ENCODE measurements around the gene ERGIC1. TPM values are rescaled to one million over a fixed set of nuclear protein-coding genes. Genes with fewer than 3 reads are reported as not detected.

The ERGIC1 gene
- total RNA-seq, 4 donors from 2014 or later: 50.9 to 83.0 (median 65.5) TPM

- Histone ChIP-seq H3K27ac (no peak overlapping the region), H3K27me3 (no peaks in the 10 kb centered on the region), H3K9me3 (no peaks in the 10 kb centered on the region), H3K4me3 (no peak overlapping the region), H3K36me3 (peaks cover 0 to 24% (median 6%) of the 10 kb centered on the region in 3 donors), H3K4me1 (no peaks in the 10 kb centered on the region)
- WGBS, 2 donors: 42 to 69% methylated on average over 3 of the region's 3 CpGs
- intact Hi-C loops (cut with DNase I): no loop called here
- DNase-seq: no peak
- TF ChIP-seq CTCF (IDR thresholded peaks at IDR 0.05) (no peak), POLR2A (IDR thresholded peaks at IDR 0.05) (no peak)
Measured at GRCh38 chr5:172973127-172973916, 139.3 kb downstream of the ERGIC1 start.

GRCh38 chr5:172973931-172974330 is 139.9 kb downstream of the ERGIC1 start:
- 60 to 79% methylated on average over 5 to 8 of the region's 8 CpGs for WGBS, 2 donors
- Histone ChIP-seq H3K4me1 (no peaks in the 10 kb centered on the region), H3K36me3 (peaks cover 0 to 18% (median 6%) of the 10 kb centered on the region in 3 donors), H3K27ac (no peak overlapping the region), H3K9me3 (no peaks in the 10 kb centered on the region), H3K27me3 (no peaks in the 10 kb centered on the region), H3K4me3 (no peak overlapping the region)
- intact Hi-C loops (cut with DNase I): no loop called here
- no peak for DNase-seq
- TF ChIP-seq CTCF (IDR thresholded peaks at IDR 0.05) (no peak), POLR2A (IDR thresholded peaks at IDR 0.05) (no peak)

- H3K4me1 ChIP-seq: no peaks in the 10 kb centered on the region
- H3K27ac ChIP-seq: no peak overlapping the region
- DNase-seq: no peak
- no peaks in the 10 kb centered on the region for H3K9me3 ChIP-seq
- no peak overlapping the region for H3K4me3 ChIP-seq
- 81 to 87% methylated on average over 10 of the region's 11 CpGs for WGBS, 2 donors
- no peaks in the 10 kb centered on the region for H3K27me3 ChIP-seq
- TF ChIP-seq POLR2A (IDR thresholded peaks at IDR 0.05): no peak
- no peak for TF ChIP-seq CTCF (IDR thresholded peaks at IDR 0.05)
- intact Hi-C loops (cut with DNase I): no loop called here
- peaks cover 0 to 5% (median 0%) of the 10 kb centered on the region in 3 donors for H3K36me3 ChIP-seq
Measured at GRCh38 chr5:172975289-172975688, 141.2 kb downstream of the ERGIC1 start.

GRCh38 chr5:172979778-172980177 is 145.7 kb downstream of the ERGIC1 start:
- Histone ChIP-seq H3K27me3 (no peaks in the 10 kb centered on the region), H3K4me1 (peaks cover 4 to 12% (median 7%) of the 10 kb centered on the region in 3 donors), H3K27ac (no peak overlapping the region), H3K36me3 (no peaks in the 10 kb centered on the region), H3K4me3 (no peak overlapping the region), H3K9me3 (no peaks in the 10 kb centered on the region)
- 74 to 75% methylated on average over 4 of the region's 4 CpGs for WGBS, 2 donors
- no peak for DNase-seq
- intact Hi-C loops (cut with DNase I): loop anchor here (5.0 kb wide), 1 partner anchor 163 kb away; the partner anchor contains the start of gene BNIP1
- TF ChIP-seq CTCF (IDR thresholded peaks at IDR 0.05) (no peak), POLR2A (IDR thresholded peaks at IDR 0.05) (no peak)

- DNase-seq: no peak
- TF ChIP-seq POLR2A (IDR thresholded peaks at IDR 0.05) (no peak), CTCF (IDR thresholded peaks at IDR 0.05) (no peak)
- Histone ChIP-seq H3K4me3 (no peak overlapping the region), H3K4me1 (peaks cover 17 to 31% (median 18%) of the 10 kb centered on the region in 3 donors), H3K9me3 (no peaks in the 10 kb centered on the region), H3K27me3 (no peaks in the 10 kb centered on the region), H3K36me3 (peaks cover 0 to 10% (median 0%) of the 10 kb centered on the region in 3 donors), H3K27ac (no peak overlapping the region)
- intact Hi-C loops (cut with DNase I): loop anchor here (5.0 kb wide), 1 partner anchor 160 kb away; the partner anchor contains the start of gene BNIP1
- WGBS, 2 donors: 92 to 99% methylated on average over 6 of the region's 7 CpGs
Measured at GRCh38 chr5:172981931-172982330, 147.9 kb downstream of the ERGIC1 start.

Data from esophagus squamous epithelium (tissue), 5 donors.